Esophagus muscularis mucosa (tissue), 3 donors: ENCODE measurements around the gene STEAP4.

Source experiments
- CTCF ChIP-seq, 3 experiments: fragments of 200-600 bp in 2 of 3; fragments of 450-650 bp in 1 of 3; sonication (generic) in 2 of 3; IDR thresholded peaks; one replicate each; pipeline ENCODE4 v1.5.1; 2017 to 2019; ENCODE audit warnings: antibody characterized with exemption in 3 of 3, mild to moderate bottlenecking in 2 of 3, moderate library complexity in 1 of 3
- POLR2A ChIP-seq: fragments of 450-650 bp; IDR thresholded peaks from one replicate; pipeline ENCODE4 v1.6.1; 2017; ENCODE audit warnings: antibody characterized with exemption, moderate library complexity, mild to moderate bottlenecking, low read depth
- POLR2AphosphoS5 ChIP-seq, 2 donors: sonication (generic); formaldehyde crosslinking; IDR thresholded peaks; one replicate each; pipeline ENCODE4 v1.6.1; 2017; ENCODE audit warnings: antibody characterized with exemption in 2 of 2

GRCh38 chr7:88338503-88338902 lies 31.8 kb upstream of the STEAP4 start:
- no peak for TF ChIP-seq POLR2A
- TF ChIP-seq POLR2AphosphoS5 (IDR thresholded peaks at IDR 0.05), result no peak
- TF ChIP-seq CTCF (IDR thresholded peaks at IDR 0.05), result no peak
